Islet of Langerhans (tissue), 1 donor: Measurements from ENCODE around the gene CLDN12.
A peak's percentile ranks its signal among the peaks of the same experiment; 100 is the strongest.

Experiments used
- FAIRE-seq: peaks from one replicate; lab custom pipeline; 2011; peaks lifted over from hg19 to GRCh38; lab: Jason Lieb, UNC

CLDN12 gene

DNA sequence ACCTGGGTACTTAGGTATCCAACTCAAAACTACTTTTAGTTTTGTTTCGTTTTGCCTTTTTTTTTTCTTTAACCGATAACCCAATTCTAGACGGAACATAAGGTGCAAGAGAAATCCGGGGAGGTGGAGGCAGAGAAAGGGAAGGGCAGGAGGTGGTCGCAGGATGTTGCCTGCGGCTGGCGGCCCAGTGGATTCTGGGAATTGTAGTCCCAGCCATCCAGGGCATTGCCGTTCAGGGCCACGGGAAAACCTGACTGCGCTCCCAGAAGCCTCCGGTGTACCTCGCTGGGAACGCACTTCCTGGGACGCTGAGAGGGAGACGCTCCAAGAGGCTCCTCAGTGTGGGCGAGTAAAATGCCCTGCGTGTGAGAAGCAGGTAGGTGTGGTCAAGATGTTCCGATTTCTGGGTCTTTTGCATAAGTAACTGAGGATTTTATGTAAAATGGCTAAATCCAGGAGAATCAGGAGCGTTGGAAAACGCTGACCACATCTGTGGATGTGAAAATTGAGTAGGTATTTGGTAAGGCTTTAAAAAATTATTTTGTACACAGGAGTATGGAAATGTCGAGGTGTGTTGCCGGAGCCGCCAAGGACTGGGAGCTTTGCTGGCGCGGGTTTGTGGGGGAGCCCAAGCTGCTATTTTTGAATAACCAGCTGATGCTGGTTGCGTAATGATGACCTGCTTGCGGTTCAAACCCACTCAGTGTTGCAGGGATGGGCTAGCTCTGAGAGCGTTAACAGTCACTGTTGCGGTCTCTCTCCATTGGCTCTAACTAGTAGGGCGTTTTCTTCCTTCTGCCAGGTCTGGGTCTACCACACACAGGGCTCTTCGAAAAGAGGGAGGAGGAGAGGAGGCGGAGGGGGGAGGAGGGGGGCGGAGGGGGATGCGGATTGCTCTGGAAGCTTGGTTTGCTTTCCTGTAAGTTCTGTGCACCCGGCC is at the start of gene CLDN12:
TSS of gene CLDN12 (plus strand) at position 288 of the 940 bp plus-strand sequence. CDS start 9,216 bp downstream, outside the sequence.
- FAIRE-seq, result peak; percentile 77

- no peak for FAIRE-seq
Observed at GRCh38 chr7:90383422-90383821, 19.8 kb upstream of the CLDN12 start.

DNA sequence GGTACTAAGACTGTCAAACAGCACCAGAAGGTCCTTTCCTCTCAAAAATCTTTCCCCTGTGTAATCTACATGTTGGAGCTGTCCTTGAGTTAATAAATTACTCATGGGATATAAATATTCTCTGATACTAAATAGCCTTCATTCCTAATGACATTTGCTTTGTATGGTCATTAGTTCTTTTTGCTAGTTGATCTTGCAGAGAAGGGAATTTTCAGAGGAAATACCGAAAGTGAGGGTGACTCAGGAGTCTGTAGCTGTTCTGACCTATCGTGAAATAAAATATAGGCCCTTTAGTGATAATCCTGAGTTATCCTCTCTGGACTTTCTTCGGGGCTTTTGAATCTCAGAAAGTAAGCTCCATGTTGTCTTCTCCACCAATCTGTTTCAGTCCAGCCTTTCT is 19.4 kb upstream of the CLDN12 start:
- peak; percentile 49 for FAIRE-seq

DNA sequence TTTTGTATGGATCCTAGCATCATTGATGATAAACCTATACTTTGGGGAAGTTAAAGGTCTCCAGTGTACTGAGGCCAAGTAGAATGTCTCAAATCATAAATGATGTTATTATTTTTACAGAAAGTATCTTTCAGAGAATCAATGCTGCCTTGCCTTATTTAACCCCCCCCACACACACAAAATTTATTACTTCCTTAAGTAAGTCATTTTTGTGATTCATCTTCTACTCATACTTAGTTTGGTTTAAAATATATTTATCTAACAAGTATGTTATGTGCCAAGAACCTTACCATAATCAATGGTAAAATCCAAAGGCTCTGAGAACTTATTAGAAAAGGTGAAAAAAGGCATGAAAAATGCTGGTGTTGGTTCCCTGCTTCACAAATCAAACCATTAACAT is 18.8 kb upstream of the CLDN12 start:
- FAIRE-seq, result no peak

DNA sequence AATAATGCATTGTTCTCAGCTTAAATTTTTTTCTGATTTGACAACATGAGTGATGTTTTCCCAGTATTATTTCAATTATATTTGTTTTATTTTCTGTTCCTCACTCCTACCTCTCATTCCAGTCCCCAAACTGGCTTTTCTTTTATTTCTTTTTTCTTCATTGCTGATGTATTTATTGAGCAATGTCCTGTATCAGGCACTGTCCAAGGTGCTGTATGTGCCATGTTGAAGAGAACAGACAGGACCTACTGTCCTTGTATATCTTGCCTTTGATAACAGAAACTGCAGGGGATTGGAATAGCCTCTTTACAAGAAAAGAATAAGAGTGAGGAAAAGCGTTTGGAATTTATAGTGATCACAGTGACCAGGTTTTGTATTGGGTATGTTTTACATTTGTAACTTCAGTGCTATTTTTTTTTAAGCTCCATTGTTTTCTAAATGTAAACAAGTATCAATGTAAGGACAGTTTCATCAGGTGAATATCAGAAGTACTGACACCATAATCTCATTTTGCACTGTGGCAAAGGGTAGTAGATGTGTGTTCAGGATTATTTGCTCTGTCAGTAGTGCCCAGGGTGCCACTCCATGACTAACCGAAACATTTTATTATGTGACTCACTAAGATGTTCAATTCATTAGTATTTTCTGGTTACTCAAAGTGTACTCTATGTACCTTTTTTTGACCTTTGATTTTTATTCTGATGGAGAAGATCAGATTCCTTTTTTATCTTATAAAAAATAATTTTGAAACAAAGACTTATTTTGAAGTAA is 15.6 kb upstream of the CLDN12 start:
- no peak for FAIRE-seq

DNA sequence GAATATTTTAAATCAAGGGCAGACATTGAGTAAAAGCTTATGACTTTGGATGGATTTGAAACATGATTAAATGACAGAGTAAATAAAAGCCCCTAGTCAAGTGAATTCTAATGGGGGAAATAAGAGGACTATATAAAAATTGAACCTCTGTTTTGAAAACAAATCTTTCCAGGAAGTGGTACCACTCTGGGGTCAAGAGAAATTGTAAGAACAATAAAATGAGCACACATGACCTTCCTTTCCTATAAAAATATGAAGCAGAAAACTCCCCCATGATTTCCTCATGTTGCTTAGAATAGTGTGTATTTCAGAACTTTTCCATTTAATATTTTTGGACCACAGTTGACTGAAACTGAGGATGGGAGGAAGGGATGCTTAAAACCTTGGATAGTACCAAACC is 12.3 kb upstream of the CLDN12 start:
- FAIRE-seq, result no peak

GRCh38 chr7:90391488-90391887 is 11.8 kb upstream of the CLDN12 start:
- no peak for FAIRE-seq

DNA sequence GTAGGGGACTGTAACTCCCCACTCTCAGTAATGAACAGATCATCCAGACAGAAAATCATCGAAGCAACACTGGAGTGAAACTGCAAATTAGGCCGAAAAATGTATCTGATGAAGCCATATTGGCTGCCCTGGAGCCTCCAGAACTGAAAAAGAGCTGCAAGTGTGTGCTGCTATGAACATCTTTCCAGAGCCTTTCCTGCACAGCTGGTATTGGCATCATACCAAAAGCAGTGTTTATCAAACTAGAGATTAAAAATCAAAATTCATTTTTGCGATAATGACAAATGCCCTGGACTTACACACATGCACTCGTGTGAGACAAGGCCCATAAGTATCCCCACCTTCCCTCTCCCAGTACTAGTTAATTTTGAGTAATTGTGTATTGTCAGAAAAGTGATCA is 6.8 kb upstream of the CLDN12 start:
- FAIRE-seq, result no peak

DNA sequence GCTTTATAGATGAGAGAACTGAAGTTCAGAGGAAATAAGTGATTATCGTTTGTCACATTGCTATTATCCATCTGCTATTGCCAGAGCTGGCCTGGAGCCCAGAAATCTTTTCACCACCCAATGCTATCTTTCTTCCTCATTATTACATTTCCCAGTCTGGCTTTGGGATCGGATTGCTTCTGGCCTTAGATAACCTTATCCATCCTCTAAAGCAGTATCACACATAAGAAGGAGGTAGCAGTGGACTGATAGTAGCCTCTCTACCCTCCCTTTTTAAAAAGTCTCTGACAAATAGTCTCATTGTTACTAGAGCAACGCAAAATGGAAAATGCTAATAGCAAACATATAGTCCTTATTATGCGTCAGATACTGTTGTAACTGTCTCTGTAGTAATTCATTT is 1.3 kb upstream of the CLDN12 start:
- FAIRE-seq, result peak; percentile 41

GRCh38 chr7:90402785-90403173 is 482 bp upstream of the CLDN12 start:
- no peak for FAIRE-seq

DNA sequence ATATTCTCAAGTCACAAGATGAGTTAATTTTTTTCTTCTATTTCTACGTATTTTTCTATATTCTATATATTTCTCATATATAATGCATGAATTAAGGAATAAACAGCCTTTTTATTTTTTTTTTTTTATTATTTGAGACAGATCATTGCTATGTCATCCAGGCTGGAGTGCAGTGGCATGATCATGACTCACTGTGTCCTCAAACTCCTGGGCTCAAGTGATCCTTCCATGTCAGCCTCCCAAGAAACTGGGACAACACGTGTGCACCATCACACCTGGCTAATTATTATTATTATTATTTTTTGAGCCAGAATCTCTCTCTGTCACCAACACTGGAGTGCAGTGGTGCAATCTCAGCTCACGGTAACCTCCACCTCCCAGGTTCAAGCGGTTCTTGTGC is 1.5 kb downstream of the CLDN12 start:
- no peak for FAIRE-seq

- no peak for FAIRE-seq
Observed at GRCh38 chr7:90407484-90407821, 4.2 kb downstream of the CLDN12 start.

- FAIRE-seq, result no peak
Observed at GRCh38 chr7:90408142-90408541, 4.9 kb downstream of the CLDN12 start.

DNA sequence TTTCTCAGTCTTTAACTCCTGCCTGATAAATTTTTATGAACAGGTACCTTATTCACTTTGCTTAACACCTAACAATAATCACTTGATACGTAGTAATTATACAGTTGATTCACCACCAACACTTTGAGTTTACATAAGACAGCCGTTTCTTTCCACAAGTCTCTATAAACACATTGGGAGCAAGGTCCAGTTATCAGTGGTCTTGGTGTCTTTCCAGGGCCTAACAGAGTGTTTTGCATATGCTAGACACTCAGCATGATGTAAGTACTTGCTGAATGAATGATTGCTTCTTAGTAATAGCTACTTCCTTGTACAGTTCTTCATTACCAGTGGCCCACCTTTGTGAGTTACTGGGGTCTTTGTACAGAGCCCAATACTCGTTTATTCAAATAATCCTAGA is 6.4 kb downstream of the CLDN12 start:
- FAIRE-seq, result peak; percentile 49

DNA sequence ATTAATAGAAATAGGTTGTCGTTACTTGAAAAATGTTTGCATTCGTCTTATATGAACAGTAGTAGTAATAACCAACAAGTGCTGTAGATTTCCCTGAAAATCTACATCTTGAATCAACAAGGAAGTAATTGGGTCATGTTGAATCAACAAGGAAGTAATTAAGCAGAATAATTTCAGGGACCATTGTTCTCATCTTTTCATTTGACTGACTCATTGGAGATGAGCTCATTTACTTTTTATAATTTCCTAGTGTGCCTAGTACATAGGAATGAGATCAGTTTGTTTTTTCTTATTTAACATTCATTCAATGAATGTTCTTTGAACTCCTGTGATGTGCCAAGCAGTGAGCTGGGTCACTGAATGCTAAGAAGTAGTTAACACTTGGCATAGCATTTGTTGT is 8.2 kb downstream of the CLDN12 start:
- peak; percentile 98 for FAIRE-seq

DNA sequence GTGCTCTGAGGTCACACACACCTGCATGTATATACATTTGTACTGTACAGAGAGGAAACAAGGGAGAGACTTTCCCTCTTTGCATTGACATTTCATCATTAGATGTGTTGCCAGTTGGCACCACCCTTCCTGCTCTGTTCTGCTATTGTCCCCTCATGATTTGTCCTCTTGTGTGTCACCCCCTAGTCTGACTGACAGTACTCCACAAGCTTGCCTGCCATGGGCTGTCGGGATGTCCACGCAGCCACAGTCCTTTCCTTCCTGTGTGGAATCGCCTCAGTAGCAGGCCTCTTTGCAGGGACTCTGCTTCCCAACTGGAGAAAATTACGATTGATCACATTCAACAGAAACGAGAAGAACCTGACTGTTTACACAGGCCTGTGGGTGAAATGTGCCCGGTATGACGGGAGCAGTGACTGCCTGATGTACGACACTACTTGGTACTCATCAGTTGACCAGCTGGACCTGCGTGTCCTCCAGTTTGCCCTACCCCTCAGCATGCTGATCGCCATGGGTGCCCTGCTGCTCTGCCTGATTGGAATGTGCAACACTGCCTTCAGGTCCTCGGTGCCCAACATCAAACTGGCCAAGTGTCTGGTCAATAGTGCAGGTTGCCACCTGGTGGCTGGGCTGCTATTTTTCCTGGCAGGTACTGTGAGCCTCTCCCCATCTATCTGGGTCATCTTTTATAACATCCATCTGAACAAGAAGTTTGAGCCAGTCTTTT is 9.4 kb downstream of the CLDN12 start:
- no peak for FAIRE-seq

DNA sequence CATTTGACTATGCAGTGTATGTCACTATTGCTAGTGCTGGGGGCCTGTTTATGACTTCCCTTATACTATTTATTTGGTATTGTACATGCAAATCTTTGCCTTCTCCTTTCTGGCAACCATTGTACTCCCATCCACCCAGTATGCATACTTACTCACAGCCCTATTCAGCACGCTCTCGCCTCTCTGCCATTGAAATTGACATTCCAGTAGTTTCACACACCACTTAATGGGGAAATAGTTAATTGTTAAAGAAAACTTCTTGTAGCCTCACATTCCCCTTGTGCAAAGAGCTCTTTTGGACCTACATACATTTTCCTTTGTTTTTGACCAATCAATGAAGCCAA is 9.9 kb downstream of the CLDN12 start:
- no peak for FAIRE-seq

- FAIRE-seq, result no peak
Observed at GRCh38 chr7:90421651-90422050, 18.4 kb downstream of the CLDN12 start.

- FAIRE-seq, result no peak
Observed at GRCh38 chr7:90424720-90425119, 21.5 kb downstream of the CLDN12 start.

DNA sequence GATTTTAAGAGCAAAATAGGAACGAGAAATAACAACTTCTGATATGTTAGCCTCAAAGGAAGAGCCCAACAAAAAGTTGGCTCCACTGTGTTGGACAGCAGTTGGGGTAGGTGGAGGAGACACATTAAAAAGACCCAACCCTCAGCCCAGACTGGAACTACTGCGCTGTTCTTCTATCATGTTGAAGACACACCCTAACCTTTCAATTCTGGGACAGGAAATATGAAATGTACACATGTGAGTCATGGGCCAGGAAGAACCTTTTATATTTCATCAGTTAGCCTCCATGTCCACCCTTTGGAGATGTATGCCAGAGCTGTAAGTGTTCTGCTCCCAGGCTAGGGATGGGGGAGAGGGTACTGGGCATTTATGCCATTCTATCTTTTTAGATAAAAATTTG is 22.1 kb downstream of the CLDN12 start:
- no peak for FAIRE-seq

GRCh38 chr7:90430614-90431460 is 27.6 kb downstream of the CLDN12 start:
- no peak for FAIRE-seq

- FAIRE-seq, result no peak
Observed at GRCh38 chr7:90432752-90433151, 29.5 kb downstream of the CLDN12 start.
